GM18511 (cell line): ENCODE measurements around the gene CDK5R1.

Source experiments
- ATAC-seq: cut with Tn5 transposase; IDR thresholded peaks from one replicate; pipeline ENCODE4 v1.9.1; 2021; ENCODE audit warnings: mild to moderate bottlenecking, moderate library complexity; ENCODE audit not compliant: unreplicated experiment

CDK5R1 gene

GRCh38 chr17:32492264-32492589 is 5.4 kb downstream of the CDK5R1 start:
- ATAC-seq = no peak

- ATAC-seq = no peak
Observed at GRCh38 chr17:32492648-32493289, 6.0 kb downstream of the CDK5R1 start.

DNA sequence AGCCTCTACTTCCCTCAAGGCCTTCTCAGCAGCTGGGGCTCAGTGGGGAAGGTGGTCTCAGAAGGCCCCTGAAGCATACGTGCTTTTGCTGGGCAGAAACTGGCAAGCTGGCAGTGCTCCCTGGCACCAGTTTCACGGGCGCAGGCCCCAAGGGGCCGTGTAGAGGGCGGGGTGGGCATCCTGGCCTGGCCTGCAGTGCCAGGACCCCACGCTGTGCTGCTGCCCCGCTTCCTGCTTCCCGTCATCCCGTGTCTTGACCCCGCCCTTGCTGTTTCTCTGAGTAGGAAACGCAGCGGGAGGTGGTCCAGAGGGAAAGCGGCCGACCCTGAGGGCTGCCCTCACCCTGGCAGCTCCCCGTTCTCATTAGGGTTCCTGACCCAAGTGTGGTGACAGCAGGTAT is 6.8 kb downstream of the CDK5R1 start:
- no peak for ATAC-seq

- ATAC-seq = no peak
Observed at GRCh38 chr17:32493976-32494513, 7.3 kb downstream of the CDK5R1 start.

GRCh38 chr17:32494621-32495358 is 8.0 kb downstream of the CDK5R1 start:
- no peak for ATAC-seq

- ATAC-seq = no peak
Observed at GRCh38 chr17:32495359-32496231, 8.8 kb downstream of the CDK5R1 start.

GRCh38 chr17:32496395-32497073 is 9.7 kb downstream of the CDK5R1 start:
- no peak for ATAC-seq

DNA sequence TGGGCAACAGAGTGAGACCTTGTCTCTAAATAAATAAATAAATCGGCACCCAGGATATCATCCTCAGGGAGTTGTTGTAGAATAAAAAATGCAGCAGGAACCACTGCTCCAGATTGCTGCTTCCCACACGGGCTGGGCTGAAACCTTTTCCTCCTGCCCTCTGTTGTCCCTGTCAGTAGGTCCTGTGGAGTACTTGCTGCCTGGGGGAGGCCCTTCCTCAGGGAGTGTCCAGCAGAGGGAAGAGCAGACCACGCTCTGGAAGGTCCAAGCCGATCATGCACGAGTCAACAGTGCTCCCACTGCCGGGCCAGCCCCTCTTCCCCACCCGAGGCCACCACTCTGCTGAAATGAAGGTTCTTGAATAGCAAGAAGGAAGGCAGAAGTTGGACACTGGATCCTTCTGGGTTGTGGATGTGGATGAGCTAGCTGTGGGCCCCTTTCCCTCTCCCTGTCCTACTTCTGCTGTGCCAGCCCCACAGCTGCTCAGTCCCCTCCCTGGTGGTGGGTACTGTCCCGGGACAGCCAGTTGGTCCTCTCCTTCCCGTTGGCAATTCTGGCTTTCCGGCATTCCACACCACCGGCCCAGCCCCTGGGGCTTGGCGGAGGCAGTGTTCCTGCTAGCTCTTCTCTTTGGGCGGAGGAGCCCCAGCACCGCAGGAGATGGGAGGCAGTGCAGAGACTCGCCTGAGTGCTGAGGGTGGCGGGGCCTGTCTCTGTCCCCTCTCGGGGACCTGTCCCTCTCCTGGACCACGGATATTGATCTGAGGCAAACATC is 10.8 kb downstream of the CDK5R1 start:
- no peak for ATAC-seq

DNA sequence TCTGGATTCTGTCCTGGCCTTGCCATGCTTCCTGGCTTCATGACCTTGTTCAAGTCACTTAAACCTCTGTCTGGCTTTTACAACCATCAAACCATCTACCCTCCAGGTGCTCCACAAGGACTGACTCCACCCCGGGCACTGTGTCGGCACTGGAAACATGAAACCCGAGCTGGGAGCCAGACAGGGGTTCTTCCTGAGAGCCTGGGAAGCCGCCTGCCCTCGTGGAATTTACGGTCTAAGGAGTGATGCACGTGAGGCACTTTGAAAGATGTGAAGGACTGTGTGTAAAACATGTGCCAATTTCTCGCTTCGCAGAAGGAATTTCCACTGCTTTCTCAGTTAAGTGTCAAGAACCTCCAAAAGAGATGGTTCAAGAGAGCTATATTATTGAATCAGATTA is 11.6 kb downstream of the CDK5R1 start:
- ATAC-seq = no peak

DNA sequence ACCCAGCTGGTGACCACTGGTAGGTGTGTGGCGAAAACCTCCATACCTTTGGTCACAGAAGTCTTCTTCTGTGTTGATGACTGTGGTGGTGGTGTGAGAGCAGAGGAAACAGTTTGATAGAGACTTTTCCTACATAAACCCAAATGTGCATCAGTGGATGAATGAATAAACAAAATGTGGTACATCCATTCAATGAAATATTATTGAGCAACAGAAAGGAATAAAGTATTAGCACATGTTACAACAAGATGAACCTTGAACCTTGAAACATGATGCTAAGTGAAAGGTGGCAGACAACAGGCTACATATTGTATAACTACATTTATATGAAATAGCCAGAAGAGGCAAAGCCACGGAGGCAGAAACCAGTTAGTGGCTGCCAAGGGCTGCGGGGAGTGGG is 15.2 kb downstream of the CDK5R1 start:
- ATAC-seq = no peak

DNA sequence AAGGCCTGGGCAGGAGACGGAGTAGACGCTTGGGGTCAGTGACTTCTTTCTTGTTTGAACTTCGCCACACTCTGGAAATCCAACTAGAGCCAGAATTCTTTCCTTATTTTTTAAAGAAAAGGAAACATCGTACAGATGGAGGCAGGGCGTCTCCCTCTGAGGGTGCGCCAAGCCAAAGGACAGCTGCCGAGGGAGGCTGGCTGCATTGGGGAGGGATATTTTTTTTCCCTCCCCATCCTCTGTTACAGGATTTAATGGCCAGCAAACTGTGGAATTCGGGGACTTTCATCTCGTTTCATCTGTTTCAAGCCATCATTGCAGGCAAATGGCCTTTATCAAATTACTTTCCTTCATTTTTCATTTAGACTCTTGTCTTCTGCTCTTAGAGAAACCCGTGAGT is 15.9 kb downstream of the CDK5R1 start:
- ATAC-seq = no peak

- ATAC-seq = peak; percentile 90
Observed at GRCh38 chr17:32503251-32504165, 16.7 kb downstream of the CDK5R1 start.

GRCh38 chr17:32504166-32504990 is 17.6 kb downstream of the CDK5R1 start:
- no peak for ATAC-seq

- ATAC-seq = no peak
Observed at GRCh38 chr17:32508926-32509325, 22.1 kb downstream of the CDK5R1 start.

GRCh38 chr17:32510466-32510865 is 23.7 kb downstream of the CDK5R1 start:
- no peak for ATAC-seq

GRCh38 chr17:32512328-32512727 is 25.5 kb downstream of the CDK5R1 start:
- no peak for ATAC-seq

GRCh38 chr17:32513579-32513978 is 26.8 kb downstream of the CDK5R1 start:
- ATAC-seq = no peak

DNA sequence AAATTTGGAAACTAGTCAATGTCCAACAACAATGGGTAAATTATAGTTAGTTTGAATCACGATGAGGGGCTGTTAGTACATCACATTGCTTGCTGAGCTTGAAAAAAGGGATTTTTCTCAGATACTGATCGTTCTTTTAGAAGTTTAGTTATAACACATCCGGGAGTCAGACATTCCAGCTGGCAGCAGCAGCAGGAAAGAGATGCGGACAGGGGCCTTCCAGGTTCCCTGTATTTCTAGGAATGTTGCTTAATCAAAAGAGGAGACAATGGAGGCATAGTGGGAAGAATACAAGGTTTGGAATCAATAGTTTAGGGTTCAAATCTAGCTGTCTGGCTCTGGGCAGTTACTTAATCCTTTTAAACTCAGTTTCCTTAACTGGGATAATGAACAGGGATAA is 27.8 kb downstream of the CDK5R1 start:
- ATAC-seq = no peak
